Fibroblast of skin of abdomen (primary cell): ENCODE data around the gene FARP2.

Experiments used
- DNase-seq: peaks from one replicate; pipeline ENCODE4 v3.0.0-alpha.2; 2013

The FARP2 gene

DNA sequence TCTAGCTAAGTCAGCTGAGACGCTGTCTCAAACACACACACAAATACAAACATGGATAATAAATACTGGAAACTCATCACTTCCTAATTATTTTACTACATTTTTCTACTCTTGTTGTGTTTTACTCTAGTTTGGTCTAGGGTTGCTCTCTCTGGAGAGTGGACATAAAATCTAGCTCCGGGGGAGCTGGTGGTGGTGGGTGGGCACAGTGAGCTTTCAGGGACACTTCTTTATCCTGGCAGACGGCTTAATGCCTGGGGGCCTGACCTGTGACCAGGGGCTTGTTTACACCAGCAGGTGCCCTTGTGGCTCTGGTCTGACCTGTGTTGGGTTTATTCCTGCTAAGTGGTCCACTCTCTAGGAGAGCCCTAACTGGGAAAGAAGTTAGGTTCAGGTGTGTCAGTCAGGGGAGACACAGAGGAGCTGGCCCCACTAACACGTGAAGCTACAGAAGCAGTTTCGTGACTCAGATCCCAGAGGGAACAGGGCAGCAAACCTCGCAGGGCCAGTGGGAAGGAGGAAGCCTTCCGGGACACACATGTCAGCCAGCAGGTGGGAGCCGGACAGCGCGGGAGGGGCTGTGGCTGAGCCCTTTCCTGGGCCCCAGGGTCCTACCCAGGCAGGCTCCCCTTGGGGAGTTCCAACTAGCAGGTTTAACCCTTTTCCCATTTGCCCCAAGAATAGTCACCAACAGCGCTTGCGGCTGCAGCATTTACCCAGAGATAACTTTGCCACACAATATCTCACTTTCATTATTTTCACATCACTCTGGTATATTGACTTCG, 180.0 kb downstream of the FARP2 start:
- DNase-seq = no peak

- DNase-seq = no peak
Measured at GRCh38 chr2:241538838-241539615, 182.9 kb downstream of the FARP2 start.

GRCh38 chr2:241539616-241540374, 183.7 kb downstream of the FARP2 start:
- no peak for DNase-seq

- DNase-seq = peak; percentile 20
Measured at GRCh38 chr2:241540401-241540770, 184.3 kb downstream of the FARP2 start.

DNA sequence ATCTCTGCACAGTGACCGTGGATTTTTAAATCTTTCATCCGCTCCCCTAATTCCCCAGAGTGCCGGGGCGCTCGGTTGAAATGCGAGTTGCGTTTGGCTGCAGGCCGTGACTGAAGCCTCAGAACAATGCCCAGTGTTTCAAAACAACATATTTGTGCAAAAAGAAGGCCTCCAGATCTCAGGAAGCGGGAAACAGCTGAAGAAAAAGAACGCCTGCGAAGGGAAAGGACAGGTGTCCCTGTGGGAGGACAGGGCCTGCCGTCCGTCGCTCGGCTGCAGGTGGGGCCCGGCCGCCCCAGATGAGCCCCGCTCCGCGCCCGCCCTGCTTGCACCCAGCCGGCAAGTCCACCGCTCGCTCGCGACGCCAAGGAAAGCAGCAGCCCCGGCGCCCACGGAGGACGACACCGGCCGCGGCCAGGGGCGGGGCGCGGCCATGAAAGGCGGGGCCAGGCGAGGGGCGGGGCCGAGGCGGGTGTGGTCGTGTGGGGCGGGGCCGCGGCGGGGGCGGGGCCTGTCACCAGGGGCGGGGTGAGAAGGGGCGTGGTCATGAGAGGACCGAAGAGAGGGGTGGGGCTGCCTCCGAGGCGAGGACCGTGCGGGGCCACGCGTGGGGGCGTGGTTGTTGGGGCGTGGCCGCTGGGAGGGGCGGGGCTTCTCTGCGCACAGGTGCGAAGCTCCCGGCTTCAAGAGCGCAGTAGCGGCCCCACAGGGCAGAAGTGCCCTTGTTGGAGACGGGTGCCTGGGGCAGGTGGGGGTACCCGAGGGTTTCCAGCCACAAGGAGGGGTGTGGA, 184.9 kb downstream of the FARP2 start:
- peak; percentile 16 for DNase-seq

DNA sequence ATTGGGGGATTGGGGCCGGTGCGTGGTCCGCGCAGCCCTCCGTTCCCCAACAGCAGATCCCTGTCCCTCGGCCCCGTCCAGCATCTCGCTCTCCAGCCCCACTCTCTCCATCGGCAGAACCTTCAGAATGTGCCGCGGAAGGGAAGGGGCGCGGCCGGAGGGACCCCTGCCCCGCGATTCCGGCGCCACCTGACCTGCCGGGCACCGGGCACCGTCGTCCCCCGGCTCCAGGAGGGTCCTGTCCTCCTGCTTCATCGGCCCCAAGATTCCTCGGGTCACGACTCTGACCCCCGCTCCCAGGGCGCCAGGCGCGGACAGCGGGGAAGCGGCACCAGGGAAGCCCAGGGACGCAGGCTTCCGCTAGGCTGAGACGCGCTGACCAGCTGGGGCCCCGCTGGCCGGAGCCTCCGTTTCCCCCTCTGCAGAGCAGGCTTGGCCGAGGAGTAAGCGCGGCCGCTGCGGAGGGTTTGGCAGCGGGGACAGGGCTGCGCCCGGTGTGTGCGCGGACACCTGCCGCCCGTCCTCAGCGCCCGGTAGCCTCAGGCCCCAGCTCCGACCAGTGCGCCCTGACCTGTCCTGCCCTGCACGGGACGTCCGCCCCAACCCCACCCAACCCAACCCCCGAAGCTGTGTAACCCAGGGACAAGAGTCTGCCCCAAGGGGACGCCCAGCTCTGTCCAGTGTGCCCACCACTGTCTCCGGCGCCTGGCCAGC, 185.6 kb downstream of the FARP2 start:
- no peak for DNase-seq

DNA sequence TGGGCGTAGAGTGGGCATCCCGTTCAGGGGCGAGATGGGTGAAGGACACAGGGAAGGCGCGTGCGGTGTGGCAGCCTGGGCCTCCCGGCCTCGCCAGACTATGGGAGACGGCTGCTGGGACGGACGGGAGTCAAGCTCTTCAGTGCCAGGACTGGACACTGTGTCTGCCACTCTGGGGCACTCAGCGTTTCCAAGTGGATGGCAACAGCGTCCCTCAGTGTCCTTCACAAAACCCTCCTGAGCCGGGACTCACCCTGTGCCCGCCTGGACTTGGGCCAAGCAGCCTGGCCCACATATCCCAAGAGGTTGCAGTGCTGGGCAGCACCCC, 186.2 kb downstream of the FARP2 start:
- DNase-seq = no peak
